Calu3 (cell line): ENCODE data around the gene PRMT9. TPM values are rescaled to one million over a fixed set of nuclear protein-coding genes. Genes with fewer than 3 reads are reported as not detected.

Experiments
- BruUV-seq: library from RNA; stranded (reverse); fragments of 400-500 nt; replicated peaks from 2 replicates; lab custom pipeline; 2021; lab: Mats Ljungman, UMichigan
- CTCF ChIA-PET: fragments of 300-600 bp; sonication (Branson Sonifier 250); formaldehyde crosslinking; loops from one replicate; lab custom pipeline; 2022; ENCODE audit warnings: antibody characterized with exemption; lab: Charles Lee
- DNase-seq: peaks from one replicate; pipeline ENCODE4 v3.0.0; 2022
- H3K27ac Mint-ChIP-seq: one replicate; pipeline ENCODE4 v1.8.0; 2022; ENCODE audit warnings: mixed read lengths; ENCODE audit not compliant: unreplicated experiment
- H3K27me3 Mint-ChIP-seq: one replicate; pipeline ENCODE4 v1.8.0; 2022; ENCODE audit warnings: mixed read lengths; ENCODE audit not compliant: unreplicated experiment
- H3K36me3 Mint-ChIP-seq: one replicate; pipeline ENCODE4 v1.8.0; 2022; ENCODE audit warnings: mild to moderate bottlenecking, moderate library complexity, mixed read lengths; ENCODE audit not compliant: insufficient read depth, unreplicated experiment
- H3K4me1 Mint-ChIP-seq: one replicate; pipeline ENCODE4 v1.8.0; 2022; ENCODE audit warnings: mild to moderate bottlenecking, low read depth, mixed read lengths; ENCODE audit not compliant: unreplicated experiment
- H3K4me3 Mint-ChIP-seq: one replicate; pipeline ENCODE4 v1.8.0; 2022; ENCODE audit warnings: mild to moderate bottlenecking, low read depth, moderate library complexity, mixed read lengths; ENCODE audit not compliant: unreplicated experiment
- H3K9me3 Mint-ChIP-seq: one replicate; pipeline ENCODE4 v1.8.0; 2022; ENCODE audit warnings: low read depth, mixed read lengths; ENCODE audit not compliant: unreplicated experiment
- CTCF ChIP-seq: fragments of 200-600 bp; IDR thresholded peaks from one replicate; pipeline ENCODE4 v1.8.0; 2022; ENCODE audit warnings: antibody characterized with exemption; ENCODE audit not compliant: unreplicated experiment
- intact Hi-C: fragments of 100-400 bp; cut with micrococcal nuclease; formaldehyde crosslinking; loops from one replicate; pipeline ENCODE4 v1.10.0; 2022; ENCODE audit not compliant: unreplicated experiment
- total RNA-seq: library from RNA; stranded (reverse); gene quantifications from 2 replicates; pipeline ENCODE4 v1.2.3, GENCODE V29; 2022

The PRMT9 gene
- total RNA-seq, 1 experiment from 2014 or later, result 7.3 TPM

DNA sequence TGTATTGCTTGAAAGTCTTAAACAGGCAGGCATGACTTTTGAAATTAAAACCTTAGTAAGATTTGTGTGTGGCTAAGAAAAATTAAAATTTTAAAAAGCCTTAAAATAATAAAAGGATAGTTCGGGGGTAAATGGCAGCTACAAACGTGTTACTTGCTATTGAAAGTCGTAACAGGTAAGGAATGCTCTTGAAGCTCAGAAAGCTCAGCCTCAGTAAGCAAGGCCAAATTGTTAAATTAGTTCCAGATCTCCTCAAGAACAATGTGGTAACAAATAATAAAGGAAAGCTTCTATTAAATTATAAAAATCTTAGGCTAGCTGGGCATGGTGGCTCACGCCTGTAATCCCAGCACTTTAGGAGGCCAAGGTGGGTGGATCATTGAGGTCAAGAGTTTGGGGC lies 25.5 kb downstream of the PRMT9 start:
- H3K4me1 Mint-ChIP-seq, result no peaks in the 10 kb centered on the region
- peaks cover 5% of the 10 kb centered on the region for H3K36me3 Mint-ChIP-seq
- no peak overlapping the region for H3K27ac Mint-ChIP-seq
- CTCF ChIA-PET, result interaction anchor here (0.7 kb wide), 1 partner anchor 824 kb away, joined by 3 read pairs; no protein-coding TSS in a partner anchor
- no peak overlapping the region for H3K4me3 Mint-ChIP-seq
- intact Hi-C loops, result no loop called here
- H3K27me3 Mint-ChIP-seq, result no peaks in the 10 kb centered on the region
- DNase-seq, result no peak
- no TSS peak for BruUV-seq
- TF ChIP-seq CTCF, result no peak
- no peaks in the 10 kb centered on the region for H3K9me3 Mint-ChIP-seq

DNA sequence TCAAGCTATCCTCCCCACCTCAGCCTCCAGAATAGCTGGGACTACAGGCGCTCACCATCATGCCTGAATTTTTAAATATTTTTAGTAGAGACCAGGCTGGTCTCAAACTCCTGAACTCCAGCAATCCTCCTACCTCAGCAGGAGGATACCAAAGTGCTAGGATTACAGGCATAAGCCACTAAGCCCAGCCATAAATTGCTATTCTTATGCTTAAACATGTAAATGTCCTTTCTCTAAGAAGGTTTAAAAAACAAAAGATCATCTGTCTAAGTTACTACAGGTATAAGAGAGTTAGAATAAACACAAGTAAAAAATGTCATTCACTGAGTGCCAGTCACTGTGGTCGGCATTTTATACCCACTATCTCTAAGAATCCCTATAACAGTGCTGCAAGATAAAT lies 28.3 kb downstream of the PRMT9 start:
- no peaks in the 10 kb centered on the region for H3K9me3 Mint-ChIP-seq
- H3K27me3 Mint-ChIP-seq, result no peaks in the 10 kb centered on the region
- no peaks in the 10 kb centered on the region for H3K4me1 Mint-ChIP-seq
- H3K27ac Mint-ChIP-seq, result no peak overlapping the region
- CTCF ChIA-PET, result no interaction called here
- peaks cover 5% of the 10 kb centered on the region for H3K36me3 Mint-ChIP-seq
- DNase-seq, result no peak
- no TSS peak for BruUV-seq
- intact Hi-C loops, result no loop called here
- no peak overlapping the region for H3K4me3 Mint-ChIP-seq
- TF ChIP-seq CTCF, result no peak

GRCh38 chr4:147651563-147651962 lies 32.4 kb downstream of the PRMT9 start:
- no peak overlapping the region for H3K4me3 Mint-ChIP-seq
- no peaks in the 10 kb centered on the region for H3K36me3 Mint-ChIP-seq
- CTCF ChIA-PET, result no interaction called here
- peaks cover 5% of the 10 kb centered on the region for H3K9me3 Mint-ChIP-seq
- no peaks in the 10 kb centered on the region for H3K4me1 Mint-ChIP-seq
- intact Hi-C loops, result no loop called here
- no TSS peak for BruUV-seq
- H3K27ac Mint-ChIP-seq, result no peak overlapping the region
- no peak for DNase-seq
- TF ChIP-seq CTCF, result no peak
- H3K27me3 Mint-ChIP-seq, result no peaks in the 10 kb centered on the region

DNA sequence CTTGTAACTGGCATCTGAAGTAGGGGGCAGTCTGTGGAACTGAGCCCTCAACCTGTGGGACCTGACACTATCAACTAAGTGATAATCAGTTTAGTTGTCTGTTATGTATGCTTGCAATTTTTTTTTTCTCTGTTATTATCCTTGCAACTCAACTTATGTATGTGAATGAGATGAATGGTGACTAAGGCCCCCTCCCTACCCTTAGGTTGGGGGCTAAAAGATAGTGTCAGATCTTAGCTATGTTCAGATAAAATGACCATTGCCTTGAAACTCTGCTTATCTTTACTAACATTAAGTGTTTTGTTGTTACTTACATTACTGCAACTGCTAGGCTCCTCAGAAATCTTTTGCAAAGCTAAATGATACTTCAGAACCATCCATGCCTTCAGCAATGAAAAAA lies 35.3 kb downstream of the PRMT9 start:
- CTCF ChIA-PET, result interaction anchor here (0.7 kb wide), 1 partner anchor 54 kb away, joined by 5 read pairs; no protein-coding TSS in a partner anchor
- H3K9me3 Mint-ChIP-seq, result peaks cover 5% of the 10 kb centered on the region
- H3K4me1 Mint-ChIP-seq, result no peaks in the 10 kb centered on the region
- H3K36me3 Mint-ChIP-seq, result no peaks in the 10 kb centered on the region
- no TSS peak for BruUV-seq
- H3K27ac Mint-ChIP-seq, result no peak overlapping the region
- DNase-seq, result no peak
- no peak overlapping the region for H3K4me3 Mint-ChIP-seq
- TF ChIP-seq CTCF, result no peak
- no peaks in the 10 kb centered on the region for H3K27me3 Mint-ChIP-seq
- intact Hi-C loops, result no loop called here
